ENCODE data around the gene RELCH. TPM values are rescaled to one million over a fixed set of nuclear protein-coding genes. Genes with fewer than 3 reads are reported as not detected.

Gene RELCH
- total and polyA plus RNA-seq, 10 of the 15 experiments (the other 5 are each of a cell fraction or from before 2014, with no cell fraction given): 3.1 to 23.6 (median 14.5) TPM

GRCh38 chr18:62198259-62198658 lies 11.2 kb downstream of the RELCH start (continued):
- TF ChIP-seq ATF7 (IDR thresholded peaks at IDR 0.05; ENCODE audit: low read depth) (no peak), RAD21 (IDR thresholded peaks at IDR 0.05; ENCODE audit: insufficient read depth, low read depth, low read length) (no peak), ZNF217 (IDR thresholded peaks at IDR 0.05) (no peak), TAF1 (IDR thresholded peaks at IDR 0.05; ENCODE audit: borderline replicate concordance, low read depth, low read length) (no peak), TCF7 (IDR thresholded peaks at IDR 0.05; ENCODE audit: borderline replicate concordance) (no peak)
- TF ChIP-seq, protein P1, sequence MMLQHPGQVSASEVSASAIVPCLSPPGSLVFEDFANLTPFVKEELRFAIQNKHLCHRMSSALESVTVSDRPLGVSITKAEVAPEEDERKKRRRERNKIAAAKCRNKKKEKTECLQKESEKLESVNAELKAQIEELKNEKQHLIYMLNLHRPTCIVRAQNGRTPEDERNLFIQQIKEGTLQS (IDR thresholded peaks at IDR 0.05; ENCODE audit: borderline replicate concordance, extremely low read depth, low read depth, low read length): no peak

DNA sequence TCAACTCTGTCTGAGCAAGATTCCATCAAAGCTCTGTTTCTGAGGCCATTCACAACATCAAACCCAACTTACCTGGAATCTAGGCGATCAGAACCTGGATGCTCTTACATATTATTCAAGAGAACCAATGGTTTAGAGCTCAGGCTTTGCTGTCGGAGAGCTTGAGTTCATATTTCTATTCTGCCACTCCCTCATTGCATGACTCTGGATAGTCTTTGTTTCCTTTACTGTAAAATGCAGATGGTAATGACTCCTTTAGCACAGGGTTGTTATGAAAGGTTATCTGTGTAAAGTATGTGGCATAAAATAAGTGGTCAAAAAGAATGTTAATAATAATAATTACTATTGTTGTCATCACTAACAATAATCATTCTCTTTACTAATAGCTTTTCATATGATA lies 12.6 kb downstream of the RELCH start:
- intact Hi-C loops (cut with micrococcal nuclease; ENCODE audit: unreplicated experiment) (no loop called here), in situ Hi-C loops (cut with MboI) (no loop called here)
- Histone ChIP-seq H3K9me3 (replicated peaks; ENCODE audit: control insufficient read depth, insufficient read depth, low read length) (peaks cover 1% of the 10 kb centered on the region; the same call in 2 of the 3 replicates), H3K9ac (ENCODE audit: control insufficient read depth, insufficient read depth, low read length) (no peak overlapping the region), H2AFZ (ENCODE audit: control insufficient read depth, low read depth, low read length) (no peak overlapping the region), H3K4me2 (ENCODE audit: control insufficient read depth, insufficient read depth) (no peak overlapping the region), H3K4me3 (no peak overlapping the region), H3K27me3 (replicated peaks in 1 of 2; ENCODE audit: control insufficient read depth in 2 of 2, insufficient read depth in 2 of 2, low read length in 1 of 2) (no peaks in the 10 kb centered on the region), H4K20me1 (ENCODE audit: control insufficient read depth, insufficient read depth) (no peaks in the 10 kb centered on the region; the same call in 1 of the 2 replicates), H3K36me3 (ENCODE audit: control insufficient read depth in 2 of 2, insufficient read depth in 2 of 2, low read length in 1 of 2) (no peaks in the 10 kb centered on the region), H3K27ac (ENCODE audit: control insufficient read depth, insufficient read depth) (no peak overlapping the region), H3K79me2 (ENCODE audit: control insufficient read depth, insufficient read depth, low read length) (peaks cover 65% of the 10 kb centered on the region), H3K4me1 (ENCODE audit: control insufficient read depth, insufficient read depth, low read length) (no peaks in the 10 kb centered on the region)
- FAIRE-seq: no peak
- CTCF ChIA-PET: interaction anchor here (1.0 to 4.8 kb wide), 7 partner anchors 8 to 57 kb away, joined by 3 to 46 read pairs (median 4); partner anchors contain the start of genes PIGN and RELCH
- POLR2A ChIA-PET: interaction anchor here (1.3 kb wide), 2 partner anchors 13 to 30 kb away, joined by 3 to 5 read pairs; partner anchors contain the start of genes PIGN and RELCH
- WGBS (ENCODE audit: insufficient coverage, insufficient replicate concordance, low lambda C conversion rate, missing lambda C conversion rate): 100% methylated on average over 2 of the region's 2 CpGs
- SMC1A ChIA-PET (ENCODE audit: uncharacterized antibody, unreplicated experiment): interaction anchor here (0.6 to 3.1 kb wide), 13 partner anchors 9 to 1705 kb away, joined by 3 to 20 read pairs (median 3); no protein-coding TSS in a partner anchor
- no peak for DNase-seq (ENCODE audit: low read depth, low spot score)
- no TSS peak for BruUV-seq (replicated peaks)
- RAD21 ChIA-PET (ENCODE audit: unreplicated experiment): interaction anchor here (1.8 kb wide), 1 partner anchor 50 kb away, joined by 8 read pairs; no protein-coding TSS in a partner anchor
- TF ChIP-seq MYB (IDR thresholded peaks at IDR 0.05; ENCODE audit: borderline replicate concordance, low read depth, low read length) (no peak), JUNB (IDR thresholded peaks at IDR 0.05) (no peak), YBX1 (IDR thresholded peaks at IDR 0.05) (no peak), RB1 (IDR thresholded peaks at IDR 0.05; ENCODE audit: borderline replicate concordance) (no peak), IKZF1 (conservative IDR thresholded peaks at IDR 0.05) (no peak), NFYB (IDR thresholded peaks at IDR 0.05; ENCODE audit: insufficient read depth, low read depth, low read length) (no peak), ZNF274 (IDR thresholded peaks at IDR 0.05; ENCODE audit: insufficient read depth, insufficient read length) (no peak), PAX8 (IDR thresholded peaks at IDR 0.05) (no peak), ZNF622 (IDR thresholded peaks at IDR 0.05) (no peak), BMI1 (IDR thresholded peaks at IDR 0.05; ENCODE audit: borderline replicate concordance) (no peak), RAD21 (IDR thresholded peaks at IDR 0.05; ENCODE audit: insufficient read depth, low read depth, low read length) (no peak), EED (IDR thresholded peaks at IDR 0.05; ENCODE audit: low read depth) (no peak), TCF3 (IDR thresholded peaks at IDR 0.05; ENCODE audit: borderline replicate concordance, insufficient read depth, low read depth, low read length) (no peak)
- TF ChIP-seq, protein P2, sequence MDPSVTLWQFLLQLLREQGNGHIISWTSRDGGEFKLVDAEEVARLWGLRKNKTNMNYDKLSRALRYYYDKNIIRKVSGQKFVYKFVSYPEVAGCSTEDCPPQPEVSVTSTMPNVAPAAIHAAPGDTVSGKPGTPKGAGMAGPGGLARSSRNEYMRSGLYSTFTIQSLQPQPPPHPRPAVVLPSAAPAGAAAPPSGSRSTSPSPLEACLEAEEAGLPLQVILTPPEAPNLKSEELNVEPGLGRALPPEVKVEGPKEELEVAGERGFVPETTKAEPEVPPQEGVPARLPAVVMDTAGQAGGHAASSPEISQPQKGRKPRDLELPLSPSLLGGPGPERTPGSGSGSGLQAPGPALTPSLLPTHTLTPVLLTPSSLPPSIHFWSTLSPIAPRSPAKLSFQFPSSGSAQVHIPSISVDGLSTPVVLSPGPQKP (IDR thresholded peaks at IDR 0.05; ENCODE audit: low read depth, low read length): no peak
- no peak; the same call in 2 of the 3 replicates for ATAC-seq
